Fibroblast of skin of abdomen (primary cell): ENCODE results near the gene DGKI.
A peak's percentile ranks its signal among the peaks of the same experiment; 100 is the strongest.

ENCODE experiments used
- DNase-seq: peaks from one replicate; pipeline ENCODE4 v3.0.0-alpha.2; 2013

The DGKI gene

GRCh38 chr7:137403353-137403695 is 443.4 kb downstream of the DGKI start:
- DNase-seq = no peak

GRCh38 chr7:137402536-137403352 is 444.0 kb downstream of the DGKI start:
- no peak for DNase-seq

GRCh38 chr7:137399827-137400823 is 446.6 kb downstream of the DGKI start:
- DNase-seq = peak; percentile 40

GRCh38 chr7:137396051-137396450 is 450.7 kb downstream of the DGKI start:
- DNase-seq = no peak

GRCh38 chr7:137395420-137395819 is 451.4 kb downstream of the DGKI start:
- DNase-seq = no peak

- DNase-seq = no peak
Measured at GRCh38 chr7:137393570-137393969, 453.2 kb downstream of the DGKI start.

GRCh38 chr7:137390076-137390475 is 456.7 kb downstream of the DGKI start:
- no peak for DNase-seq

GRCh38 chr7:137388916-137389315 is 457.9 kb downstream of the DGKI start:
- DNase-seq = peak; percentile 57

- DNase-seq = no peak
Measured at GRCh38 chr7:137386966-137387365, 459.8 kb downstream of the DGKI start.

- no peak for DNase-seq
Measured at GRCh38 chr7:137381045-137381444, 465.7 kb downstream of the DGKI start.

GRCh38 chr7:137373507-137373906 is 473.3 kb downstream of the DGKI start:
- DNase-seq = no peak

- no peak for DNase-seq
Measured at GRCh38 chr7:137371616-137372015, 475.2 kb downstream of the DGKI start.

GRCh38 chr7:137366995-137367394 is 479.8 kb downstream of the DGKI start:
- no peak for DNase-seq

GRCh38 chr7:137363683-137364082 is 483.1 kb downstream of the DGKI start:
- DNase-seq = no peak

GRCh38 chr7:137360087-137360679 is 486.6 kb downstream of the DGKI start:
- DNase-seq = no peak

- no peak for DNase-seq
Measured at GRCh38 chr7:137354961-137355360, 491.8 kb downstream of the DGKI start.

GRCh38 chr7:137354396-137354795 is 492.4 kb downstream of the DGKI start:
- DNase-seq = peak; percentile 51

- no peak for DNase-seq
Measured at GRCh38 chr7:137351941-137352340, 494.8 kb downstream of the DGKI start.

- DNase-seq = no peak
Measured at GRCh38 chr7:137345799-137346449, 500.9 kb downstream of the DGKI start.

GRCh38 chr7:137343281-137343841 is 503.4 kb downstream of the DGKI start, which contains the start of gene PTN:
Gene PTN, minus strand, starts transcription at chr7:137343733. Its CDS starts 88,760 bp downstream, at chr7:137254973.
- peak; percentile 76 for DNase-seq

GRCh38 chr7:137342828-137343261 is 503.9 kb downstream of the DGKI start:
- DNase-seq = no peak

GRCh38 chr7:137342265-137342664 is 504.5 kb downstream of the DGKI start:
- DNase-seq = peak; percentile 27
